T-cell (primary cell): ENCODE data around the gene ATP8A1. TPM values are rescaled to one million over a fixed set of nuclear protein-coding genes. Genes with fewer than 3 reads are reported as not detected.

Experiments
- ATAC-seq, 4 experiments: fragments of 200-7000 bp in 3 of 4; fragments of 150-1000 bp in 1 of 4; cut with Tn5 transposase; replicated peaks in 1 of 4; 1 replicate in 3 of 4; 2 replicates in 1 of 4; pipeline ENCODE4 v1.10.0; 2021; ENCODE audit warnings: moderate library complexity in 3 of 4, mild to moderate bottlenecking in 2 of 4, moderate number of reproducible peaks in 1 of 4
- CTCF ChIA-PET, 2 donors: fragments of 300-600 bp; sonication (Branson Sonifier 250); formaldehyde crosslinking; loops; one replicate each; lab custom pipeline; 2022; ENCODE audit warnings: antibody characterized with exemption in 2 of 2; lab: Charles Lee
- POLR2A ChIA-PET, 2 donors: fragments of 300-600 bp; sonication (Branson Sonifier 250); formaldehyde crosslinking; loops; one replicate each; lab custom pipeline; 2022; ENCODE audit warnings: antibody characterized with exemption in 2 of 2; lab: Charles Lee
- DNase-seq, 35 experiments: peaks; one replicate each; pipeline versions ENCODE4 v3.0.0 to v3.0.0-alpha.2; 2013 to 2023
- H3K27ac ChIP-seq: one replicate; pipeline ENCODE4 v1.5.1; 2013; ENCODE audit warnings: low read length
- H3K27me3 ChIP-seq, 2 experiments: replicated peaks in 1 of 2; 1 replicate in 1 of 2; 2 replicates in 1 of 2; pipeline versions ENCODE4 v1.6.1 to v1.7.0; 2013; ENCODE audit warnings: low read length in 1 of 2, mixed read lengths in 1 of 2; ENCODE audit not compliant: control insufficient read depth in 2 of 2, insufficient read depth in 2 of 2; ENCODE audit errors: extremely low read depth in 1 of 2
- H3K36me3 ChIP-seq, 2 donors: 1 replicate in 1 of 2; 2 replicates in 1 of 2; pipeline versions ENCODE4 v1.6.1 to v1.7.0; 2013; ENCODE audit warnings: low read length in 1 of 2; ENCODE audit not compliant: control insufficient read depth in 2 of 2, insufficient read depth in 1 of 2; ENCODE audit errors: extremely low read depth in 1 of 2
- H3K4me1 ChIP-seq, 2 experiments: 1 replicate in 1 of 2; 2 replicates in 1 of 2; pipeline versions ENCODE4 v1.6.1 to v1.7.0; 2013; ENCODE audit warnings: low read length in 2 of 2, mixed read lengths in 1 of 2; ENCODE audit not compliant: insufficient read depth in 2 of 2, control insufficient read depth in 1 of 2; ENCODE audit errors: extremely low read depth in 1 of 2
- H3K4me3 ChIP-seq, 2 donors: 1 replicate in 1 of 2; 2 replicates in 1 of 2; pipeline versions ENCODE4 v1.5.1 to v1.7.0; 2013; ENCODE audit warnings: mild to moderate bottlenecking in 2 of 2, low read length in 1 of 2, moderate library complexity in 1 of 2; ENCODE audit not compliant: control insufficient read depth in 1 of 2; ENCODE audit errors: extremely low read depth in 1 of 2
- H3K9me3 ChIP-seq: 2 replicates; pipeline ENCODE4 v1.7.0; 2013
- H3K27ac Mint-ChIP-seq, 2 donors: one replicate each; pipeline ENCODE4 v1.8.0; 2020 to 2021; ENCODE audit warnings: mild to moderate bottlenecking in 2 of 2, mixed read lengths in 2 of 2
- H3K27me3 Mint-ChIP-seq, 2 donors: one replicate each; pipeline ENCODE4 v1.8.0; 2021 to 2022; ENCODE audit warnings: mixed read lengths in 2 of 2
- H3K36me3 Mint-ChIP-seq: one replicate; pipeline ENCODE4 v1.8.0; 2021; ENCODE audit warnings: mixed read lengths
- H3K4me1 Mint-ChIP-seq, 3 donors: one replicate each; pipeline ENCODE4 v1.8.0; 2020 to 2022; ENCODE audit warnings: mixed read lengths in 3 of 3, mild to moderate bottlenecking in 1 of 3
- H3K4me3 Mint-ChIP-seq, 3 donors: one replicate each; pipeline ENCODE4 v1.8.0; 2020 to 2022; ENCODE audit warnings: mild to moderate bottlenecking in 3 of 3, mixed read lengths in 3 of 3, moderate library complexity in 3 of 3
- H3K9me3 Mint-ChIP-seq, 3 donors: one replicate each; pipeline ENCODE4 v1.8.0; 2020 to 2022; ENCODE audit warnings: mixed read lengths in 3 of 3
- WGBS: methylation state at CpG from one replicate; pipeline ENCODE4 v1.1.5; 2013; ENCODE audit warnings: missing lambda C conversion rate; ENCODE audit not compliant: insufficient coverage; 5-methylcytosine and 5-hydroxymethylcytosine counted together
- total RNA-seq, 35 experiments: library from RNA in 6 of 35; stranded (reverse) in 6 of 35; fragments of 120-200 nt in 1 of 35; gene quantifications; one replicate each; pipeline versions ENCODE4 v1.2.1 to v1.2.4 and lab custom pipeline; 2013 to 2026

Gene ATP8A1
- total RNA-seq, 5 donors from 2014 or later (not counting 1 experiment from before 2014, with no cell fraction given): 33.7 to 73.2 (median 47.8) TPM

DNA sequence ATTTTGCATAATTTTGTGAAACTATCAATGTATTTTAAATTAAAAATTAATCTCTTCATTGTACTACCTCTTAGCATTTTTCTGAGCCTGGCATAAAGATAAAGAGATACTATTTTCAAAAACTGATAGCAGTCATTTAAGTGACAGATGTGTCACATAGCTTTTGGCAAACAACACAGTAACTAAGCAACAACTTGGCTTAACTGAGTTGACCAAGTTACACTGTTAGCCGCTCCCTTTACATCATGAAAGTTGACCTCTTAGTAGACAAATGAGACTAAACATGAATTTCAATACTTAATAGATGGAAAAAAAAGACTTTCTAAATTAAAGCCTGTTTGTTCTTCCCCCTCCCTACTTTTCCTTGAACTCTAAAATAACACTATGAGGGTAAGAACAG lies 62.0 kb downstream of the ATP8A1 start:
- Mint-ChIP-seq H3K4me3 (no peak overlapping the region), H3K27ac (no peak overlapping the region), H3K9me3 (no peaks in the 10 kb centered on the region), H3K36me3 (peaks cover 17% of the 10 kb centered on the region), H3K27me3 (no peaks in the 10 kb centered on the region), H3K4me1 (peaks cover 0 to 2% (median 0%) of the 10 kb centered on the region in 3 donors)
- Histone ChIP-seq H3K27ac (no peak overlapping the region), H3K9me3 (no peaks in the 10 kb centered on the region), H3K4me3 (no peak overlapping the region), H3K27me3 (no peaks in the 10 kb centered on the region), H3K36me3 (peaks cover 0 to 10% of the 10 kb centered on the region in 2 donors), H3K4me1 (no peaks in the 10 kb centered on the region)
- ATAC-seq: no peak
- no peak for DNase-seq
- POLR2A ChIA-PET: no interaction called here
- CTCF ChIA-PET: no interaction called here
- no CpG with 5 or more reads among the region's 1 CpG for WGBS

DNA sequence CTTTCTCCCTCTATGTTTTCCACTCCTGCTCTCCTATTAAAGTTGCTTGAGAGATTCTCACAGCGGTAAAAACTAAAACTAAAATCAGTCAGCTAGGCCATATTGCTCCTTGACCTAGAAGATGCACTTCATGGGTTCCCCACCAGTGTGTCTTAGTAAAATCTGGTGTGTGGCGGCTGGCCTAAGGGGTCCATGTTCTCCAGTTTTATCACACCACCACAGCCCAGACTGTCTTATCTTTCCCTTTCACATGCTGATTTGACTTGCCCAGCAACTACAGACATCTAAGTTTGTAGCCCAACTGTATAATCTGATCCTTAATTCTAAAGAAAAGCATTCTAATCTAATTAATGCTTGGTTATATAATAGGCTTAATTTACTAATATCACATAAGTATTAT lies 68.0 kb downstream of the ATP8A1 start:
- POLR2A ChIA-PET: interaction anchor here in 1 of 2 donors (0.5 to 0.6 kb wide), 2 partner anchors 60 to 747 kb away, joined by 3 read pairs; no protein-coding TSS in a partner anchor
- H3K4me1 Mint-ChIP-seq: peaks cover 0 to 2% (median 0%) of the 10 kb centered on the region in 3 donors

DNA sequence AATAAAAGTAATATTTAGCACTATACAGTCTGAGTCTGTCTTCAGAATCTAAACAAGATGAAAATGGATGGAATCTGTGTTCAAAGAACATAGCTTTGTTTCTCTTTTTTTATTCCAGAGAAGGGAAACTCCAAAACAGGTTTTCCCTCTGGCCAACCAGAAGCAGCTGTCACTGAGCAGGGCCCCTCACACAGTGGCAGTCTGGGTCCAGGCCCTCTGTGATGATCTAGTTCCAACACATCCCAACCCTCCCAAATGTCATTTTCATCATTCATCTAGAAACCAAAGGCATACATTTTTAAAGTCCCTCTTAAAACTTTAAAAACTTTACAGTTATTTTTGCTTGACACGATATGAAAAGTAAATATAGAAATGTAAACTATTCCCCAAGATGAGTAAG lies 70.1 kb downstream of the ATP8A1 start:
- no CpG with 5 or more reads among the region's 1 CpG for WGBS
- Histone ChIP-seq H3K36me3 (peaks cover 7 to 46% of the 10 kb centered on the region in 2 donors), H3K4me3 (no peak overlapping the region), H3K4me1 (no peaks in the 10 kb centered on the region), H3K27me3 (no peaks in the 10 kb centered on the region), H3K27ac (no peak overlapping the region), H3K9me3 (no peaks in the 10 kb centered on the region)
- H3K36me3 Mint-ChIP-seq: peaks cover 47% of the 10 kb centered on the region
- DNase-seq (no peak), ATAC-seq (no peak)
- no peak overlapping the region for H3K27ac Mint-ChIP-seq
- no peaks in the 10 kb centered on the region for H3K9me3 Mint-ChIP-seq
- POLR2A ChIA-PET: interaction anchor here in 1 of 2 donors (0.6 to 0.7 kb wide), 2 partner anchors 27 to 42 kb away, joined by 3 read pairs; no protein-coding TSS in a partner anchor
- no peak overlapping the region for H3K4me3 Mint-ChIP-seq
- no peaks in the 10 kb centered on the region for H3K27me3 Mint-ChIP-seq
- CTCF ChIA-PET: interaction anchor here in 1 of 2 donors (1.7 kb wide), 1 partner anchor 12 kb away, joined by 5 read pairs; no protein-coding TSS in a partner anchor
- H3K4me1 Mint-ChIP-seq: peaks cover 0 to 2% (median 0%) of the 10 kb centered on the region in 3 donors

More for the DNA sequence above, 68.0 kb downstream of the ATP8A1 start:
- 100% methylated on average over 1 of the region's 2 CpGs for WGBS
- DNase-seq (no peak), ATAC-seq (no peak)
- Histone ChIP-seq H3K4me1 (no peaks in the 10 kb centered on the region), H3K9me3 (no peaks in the 10 kb centered on the region), H3K27me3 (no peaks in the 10 kb centered on the region), H3K4me3 (no peak overlapping the region), H3K27ac (no peak overlapping the region), H3K36me3 (peaks cover 7 to 32% of the 10 kb centered on the region in 2 donors)
- H3K36me3 Mint-ChIP-seq: peaks cover 31% of the 10 kb centered on the region
- H3K4me3 Mint-ChIP-seq: no peak overlapping the region
- H3K9me3 Mint-ChIP-seq: no peaks in the 10 kb centered on the region
- CTCF ChIA-PET: interaction anchor here in 1 of 2 donors (1.6 kb wide), 1 partner anchor 20 kb away, joined by 7 read pairs; no protein-coding TSS in a partner anchor
- no peaks in the 10 kb centered on the region for H3K27me3 Mint-ChIP-seq
- no peak overlapping the region for H3K27ac Mint-ChIP-seq

DNA sequence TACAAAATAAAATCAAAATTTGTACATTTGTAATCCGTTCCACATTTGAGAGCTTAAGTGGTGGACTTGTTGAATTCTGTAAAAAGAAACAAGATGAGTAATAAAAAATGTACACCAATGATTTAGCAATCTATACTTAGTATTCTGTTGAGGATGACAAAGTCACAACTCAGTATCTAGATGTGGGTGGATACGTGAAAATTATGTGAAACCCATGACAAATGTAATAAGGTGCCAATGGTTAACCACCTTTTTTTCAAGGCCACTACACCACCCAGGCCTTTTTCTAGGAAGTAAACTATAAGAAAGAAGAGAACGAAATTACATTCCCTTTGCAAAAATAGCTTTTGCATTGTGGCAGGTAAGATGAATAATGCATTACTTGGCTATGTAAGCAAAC lies 77.0 kb downstream of the ATP8A1 start:
- no peak overlapping the region for H3K4me3 ChIP-seq
- Mint-ChIP-seq H3K4me1 (no peaks in the 10 kb centered on the region), H3K36me3 (peaks cover 48% of the 10 kb centered on the region), H3K4me3 (no peak overlapping the region), H3K9me3 (no peaks in the 10 kb centered on the region), H3K27me3 (no peaks in the 10 kb centered on the region), H3K27ac (no peak overlapping the region)
- H3K4me1 ChIP-seq: no peaks in the 10 kb centered on the region
- no peaks in the 10 kb centered on the region for H3K27me3 ChIP-seq
- WGBS: no CpG with 5 or more reads among the region's 3 CpGs
- peaks cover 4 to 51% of the 10 kb centered on the region in 2 donors for H3K36me3 ChIP-seq
- POLR2A ChIA-PET: no interaction called here
- CTCF ChIA-PET: no interaction called here
- no peaks in the 10 kb centered on the region for H3K9me3 ChIP-seq
- ATAC-seq (no peak), DNase-seq (no peak)
- H3K27ac ChIP-seq: no peak overlapping the region

DNA sequence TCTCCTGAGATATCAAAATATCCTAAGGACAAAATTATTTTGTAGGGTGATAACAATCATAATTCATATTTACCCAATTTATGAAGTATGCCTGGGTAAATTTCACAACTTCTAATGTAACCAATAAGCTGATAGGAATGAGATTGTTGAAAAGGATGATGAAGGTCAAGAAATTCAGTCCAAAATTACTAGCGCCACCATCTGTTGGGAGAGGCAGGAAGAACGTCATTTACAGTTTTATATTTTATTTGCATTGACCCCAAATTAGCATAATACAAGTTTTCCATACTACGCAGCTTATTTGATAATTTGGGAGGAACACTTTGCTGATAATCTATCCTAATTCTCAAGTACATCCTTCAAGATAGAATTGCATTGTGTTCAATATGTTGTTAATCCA lies 78.7 kb downstream of the ATP8A1 start:
- POLR2A ChIA-PET: interaction anchor here in 1 of 2 donors (0.6 kb wide), 1 partner anchor 116 kb away, joined by 3 read pairs; no protein-coding TSS in a partner anchor
- Mint-ChIP-seq H3K9me3 (no peaks in the 10 kb centered on the region), H3K36me3 (peaks cover 35% of the 10 kb centered on the region), H3K4me3 (no peak overlapping the region), H3K27me3 (no peaks in the 10 kb centered on the region), H3K4me1 (peaks cover 0 to under 1% (median 0%) of the 10 kb centered on the region in 3 donors), H3K27ac (no peak overlapping the region)
- H3K4me3 ChIP-seq: no peak overlapping the region
- ATAC-seq: no peak
- no peak for DNase-seq
- H3K36me3 ChIP-seq: peaks cover 0 to 42% of the 10 kb centered on the region in 2 donors
- H3K4me1 ChIP-seq: no peaks in the 10 kb centered on the region
- no peaks in the 10 kb centered on the region for H3K9me3 ChIP-seq
- H3K27me3 ChIP-seq: no peaks in the 10 kb centered on the region
- CTCF ChIA-PET: interaction anchor here in 1 of 2 donors (1.1 kb wide), 1 partner anchor 10 kb away, joined by 3 read pairs; no protein-coding TSS in a partner anchor
- WGBS: no CpG with 5 or more reads among the region's 3 CpGs
- no peak overlapping the region for H3K27ac ChIP-seq

DNA sequence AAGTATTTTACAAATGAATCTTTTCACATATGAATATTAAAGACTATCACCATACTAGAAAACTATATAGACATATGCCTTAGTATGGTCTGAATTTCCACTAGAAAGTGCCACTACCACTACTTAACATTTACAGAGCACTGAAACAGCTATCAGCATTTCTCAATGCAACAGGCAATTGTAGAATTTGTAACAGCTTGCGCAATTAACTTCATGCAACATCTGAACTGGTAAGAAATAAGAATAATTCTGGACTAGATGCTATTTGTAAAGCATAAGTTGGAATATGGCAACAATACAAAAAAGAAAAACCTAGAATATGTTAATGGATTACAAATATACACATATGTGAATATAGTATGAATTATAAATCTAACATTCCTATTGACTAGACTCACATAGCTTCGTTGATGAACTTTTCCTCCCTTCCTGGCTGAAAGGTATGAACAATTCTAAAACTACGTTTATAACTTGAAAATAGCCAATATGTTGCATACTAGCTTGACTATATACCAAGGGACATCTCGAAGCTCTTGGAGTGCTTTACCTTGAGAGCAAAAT lies 82.0 kb downstream of the ATP8A1 start:
- no peaks in the 10 kb centered on the region for H3K9me3 ChIP-seq
- no peaks in the 10 kb centered on the region for H3K4me1 ChIP-seq
- ATAC-seq (no peak), DNase-seq (no peak)
- no peak overlapping the region for H3K27ac ChIP-seq
- H3K4me3 ChIP-seq: no peak overlapping the region
- ChIA-PET POLR2A (no interaction called here), CTCF (interaction anchor here (0.6 to 1.5 kb wide), 3 partner anchors 12 to 320 kb away, joined by 3 to 5 read pairs (median 4); no protein-coding TSS in a partner anchor)
- no peak overlapping the region for H3K4me3 Mint-ChIP-seq
- peaks cover 0 to 28% of the 10 kb centered on the region in 2 donors for H3K36me3 ChIP-seq
- no peak overlapping the region for H3K27ac Mint-ChIP-seq
- no CpG with 5 or more reads among the region's 4 CpGs for WGBS
- no peaks in the 10 kb centered on the region for H3K27me3 Mint-ChIP-seq
- no peaks in the 10 kb centered on the region for H3K9me3 Mint-ChIP-seq
- peaks cover 0 to 2% (median 0%) of the 10 kb centered on the region in 3 donors for H3K4me1 Mint-ChIP-seq
- peaks cover 22% of the 10 kb centered on the region for H3K36me3 Mint-ChIP-seq
- H3K27me3 ChIP-seq: no peaks in the 10 kb centered on the region
